ENCODE results near the gene MRPL40. TPM values are rescaled to one million over a fixed set of nuclear protein-coding genes. Genes with fewer than 3 reads are reported as not detected.

The MRPL40 gene
- total and polyA plus RNA-seq, 2 experiments from 2014 or later, result 15.5 to 53.5 TPM

DNA sequence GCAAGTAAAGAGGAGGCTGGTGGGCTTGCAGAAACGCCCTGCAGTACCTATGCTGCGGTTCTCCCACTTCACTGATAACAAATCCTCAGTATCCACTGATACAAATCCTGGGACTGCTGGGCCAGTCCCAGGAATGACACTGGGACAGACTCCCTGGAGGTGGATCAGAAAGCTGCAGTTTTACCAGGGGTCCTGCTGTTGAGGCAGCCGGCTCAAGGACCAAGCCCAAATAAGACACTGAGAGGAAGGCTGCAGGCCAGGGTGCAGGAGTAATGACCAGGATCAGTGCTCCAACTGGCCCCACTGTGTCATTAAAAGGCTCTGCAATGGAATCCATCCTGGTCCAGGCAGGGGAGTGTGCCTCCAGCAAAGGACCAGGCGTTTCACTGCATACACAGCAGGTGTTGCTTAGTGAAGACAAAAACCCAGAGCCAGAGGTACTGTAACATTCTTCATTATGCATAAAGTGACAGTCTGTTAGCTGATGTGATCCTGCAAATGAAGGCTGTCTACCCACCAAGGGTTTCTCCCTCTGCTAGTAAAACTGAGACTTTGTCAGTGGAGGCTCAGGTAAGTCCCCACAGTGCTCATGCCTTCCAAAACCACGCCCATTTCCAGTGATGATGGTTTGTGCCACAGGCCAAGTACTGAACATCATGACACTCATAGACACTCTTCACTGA lies 16.5 kb downstream of the MRPL40 start:
- no peak overlapping the region for H2AFZ ChIP-seq
- H3K4me2 ChIP-seq, result peak overlapping the region; percentile 91
- peaks cover 8% of the 10 kb centered on the region for H3K27me3 ChIP-seq (ENCODE audit: insufficient read depth)
- Mint-ChIP-seq H3K27ac (no peak overlapping the region), H3K9me3 (no peaks in the 10 kb centered on the region; the same call in 2 of the 3 replicates), H3K4me1 (peaks cover 17% of the 10 kb centered on the region), H3K36me3 (ENCODE audit: low read depth) (peaks cover 59% of the 10 kb centered on the region), H3K27me3 (ENCODE audit: insufficient read depth, low read depth, poor library complexity) (peaks cover 10% of the 10 kb centered on the region), H3K4me3 (peak overlapping the region; percentile 91)
- peak overlapping the region; percentile 77 for H3K4me3 ChIP-seq
- TF ChIP-seq ZNF114 (CRISPR knock-in tag; IDR thresholded peaks at IDR 0.05) (no peak), CREB1 (CRISPR knock-in tag; IDR thresholded peaks at IDR 0.05; ENCODE audit: low read depth) (no peak), JUNB (IDR thresholded peaks at IDR 0.05; ENCODE audit: unreplicated experiment) (no peak), ZNF331 (CRISPR knock-in tag; IDR thresholded peaks at IDR 0.05; ENCODE audit: low read depth) (no peak), POLR2AphosphoS5 (IDR thresholded peaks at IDR 0.05; ENCODE audit: low read depth) (no peak), NANOG (IDR thresholded peaks at IDR 0.05; ENCODE audit: borderline replicate concordance) (no peak), EZH2phosphoT487 (IDR thresholded peaks at IDR 0.05; ENCODE audit: unreplicated experiment) (no peak), STAT1 (IDR thresholded peaks at IDR 0.05; ENCODE audit: unreplicated experiment) (no peak), EZH2 (IDR thresholded peaks at IDR 0.05; ENCODE audit: low read depth, unreplicated experiment) (no peak)
- TF ChIP-seq, protein P1, sequence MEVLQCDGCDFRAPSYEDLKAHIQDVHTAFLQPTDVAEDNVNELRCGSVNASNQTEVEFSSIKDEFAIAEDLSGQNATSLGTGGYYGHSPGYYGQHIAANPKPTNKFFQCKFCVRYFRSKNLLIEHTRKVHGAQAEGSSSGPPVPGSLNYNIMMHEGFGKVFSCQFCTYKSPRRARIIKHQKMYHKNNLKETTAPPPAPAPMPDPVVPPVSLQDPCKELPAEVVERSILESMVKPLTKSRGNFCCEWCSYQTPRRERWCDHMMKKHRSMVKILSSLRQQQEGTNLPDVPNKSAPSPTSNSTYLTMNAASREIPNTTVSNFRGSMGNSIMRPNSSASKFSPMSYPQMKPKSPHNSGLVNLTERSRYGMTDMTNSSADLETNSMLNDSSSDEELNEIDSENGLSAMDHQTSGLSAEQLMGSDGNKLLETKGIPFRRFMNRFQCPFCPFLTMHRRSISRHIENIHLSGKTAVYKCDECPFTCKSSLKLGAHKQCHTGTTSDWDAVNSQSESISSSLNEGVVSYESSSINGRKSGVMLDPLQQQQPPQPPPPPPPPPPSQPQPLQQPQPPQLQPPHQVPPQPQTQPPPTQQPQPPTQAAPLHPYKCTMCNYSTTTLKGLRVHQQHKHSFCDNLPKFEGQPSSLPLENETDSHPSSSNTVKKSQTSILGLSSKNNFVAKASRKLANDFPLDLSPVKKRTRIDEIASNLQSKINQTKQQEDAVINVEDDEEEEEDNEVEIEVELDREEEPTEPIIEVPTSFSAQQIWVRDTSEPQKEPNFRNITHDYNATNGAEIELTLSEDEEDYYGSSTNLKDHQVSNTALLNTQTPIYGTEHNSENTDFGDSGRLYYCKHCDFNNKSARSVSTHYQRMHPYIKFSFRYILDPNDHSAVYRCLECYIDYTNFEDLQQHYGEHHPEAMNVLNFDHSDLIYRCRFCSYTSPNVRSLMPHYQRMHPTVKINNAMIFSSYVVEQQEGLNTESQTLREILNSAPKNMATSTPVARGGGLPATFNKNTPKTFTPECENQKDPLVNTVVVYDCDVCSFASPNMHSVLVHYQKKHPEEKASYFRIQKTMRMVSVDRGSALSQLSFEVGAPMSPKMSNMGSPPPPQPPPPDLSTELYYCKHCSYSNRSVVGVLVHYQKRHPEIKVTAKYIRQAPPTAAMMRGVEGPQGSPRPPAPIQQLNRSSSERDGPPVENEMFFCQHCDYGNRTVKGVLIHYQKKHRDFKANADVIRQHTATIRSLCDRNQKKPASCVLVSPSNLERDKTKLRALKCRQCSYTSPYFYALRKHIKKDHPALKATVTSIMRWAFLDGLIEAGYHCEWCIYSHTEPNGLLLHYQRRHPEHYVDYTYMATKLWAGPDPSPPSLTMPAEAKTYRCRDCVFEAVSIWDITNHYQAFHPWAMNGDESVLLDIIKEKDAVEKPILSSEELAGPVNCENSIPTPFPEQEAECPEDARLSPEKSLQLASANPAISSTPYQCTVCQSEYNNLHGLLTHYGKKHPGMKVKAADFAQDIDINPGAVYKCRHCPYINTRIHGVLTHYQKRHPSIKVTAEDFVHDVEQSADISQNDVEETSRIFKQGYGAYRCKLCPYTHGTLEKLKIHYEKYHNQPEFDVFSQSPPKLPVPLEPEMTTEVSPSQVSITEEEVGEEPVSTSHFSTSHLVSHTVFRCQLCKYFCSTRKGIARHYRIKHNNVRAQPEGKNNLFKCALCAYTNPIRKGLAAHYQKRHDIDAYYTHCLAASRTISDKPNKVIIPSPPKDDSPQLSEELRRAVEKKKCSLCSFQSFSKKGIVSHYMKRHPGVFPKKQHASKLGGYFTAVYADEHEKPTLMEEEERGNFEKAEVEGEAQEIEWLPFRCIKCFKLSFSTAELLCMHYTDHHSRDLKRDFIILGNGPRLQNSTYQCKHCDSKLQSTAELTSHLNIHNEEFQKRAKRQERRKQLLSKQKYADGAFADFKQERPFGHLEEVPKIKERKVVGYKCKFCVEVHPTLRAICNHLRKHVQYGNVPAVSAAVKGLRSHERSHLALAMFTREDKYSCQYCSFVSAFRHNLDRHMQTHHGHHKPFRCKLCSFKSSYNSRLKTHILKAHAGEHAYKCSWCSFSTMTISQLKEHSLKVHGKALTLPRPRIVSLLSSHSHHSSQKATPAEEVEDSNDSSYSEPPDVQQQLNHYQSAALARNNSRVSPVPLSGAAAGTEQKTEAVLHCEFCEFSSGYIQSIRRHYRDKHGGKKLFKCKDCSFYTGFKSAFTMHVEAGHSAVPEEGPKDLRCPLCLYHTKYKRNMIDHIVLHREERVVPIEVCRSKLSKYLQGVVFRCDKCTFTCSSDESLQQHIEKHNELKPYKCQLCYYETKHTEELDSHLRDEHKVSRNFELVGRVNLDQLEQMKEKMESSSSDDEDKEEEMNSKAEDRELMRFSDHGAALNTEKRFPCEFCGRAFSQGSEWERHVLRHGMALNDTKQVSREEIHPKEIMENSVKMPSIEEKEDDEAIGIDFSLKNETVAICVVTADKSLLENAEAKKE (CRISPR knock-in tag; IDR thresholded peaks at IDR 0.05), result no peak
- TF ChIP-seq, protein P2, sequence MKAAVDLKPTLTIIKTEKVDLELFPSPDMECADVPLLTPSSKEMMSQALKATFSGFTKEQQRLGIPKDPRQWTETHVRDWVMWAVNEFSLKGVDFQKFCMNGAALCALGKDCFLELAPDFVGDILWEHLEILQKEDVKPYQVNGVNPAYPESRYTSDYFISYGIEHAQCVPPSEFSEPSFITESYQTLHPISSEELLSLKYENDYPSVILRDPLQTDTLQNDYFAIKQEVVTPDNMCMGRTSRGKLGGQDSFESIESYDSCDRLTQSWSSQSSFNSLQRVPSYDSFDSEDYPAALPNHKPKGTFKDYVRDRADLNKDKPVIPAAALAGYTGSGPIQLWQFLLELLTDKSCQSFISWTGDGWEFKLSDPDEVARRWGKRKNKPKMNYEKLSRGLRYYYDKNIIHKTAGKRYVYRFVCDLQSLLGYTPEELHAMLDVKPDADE (IDR thresholded peaks at IDR 0.05), result no peak
- TF ChIP-seq, protein P3, sequence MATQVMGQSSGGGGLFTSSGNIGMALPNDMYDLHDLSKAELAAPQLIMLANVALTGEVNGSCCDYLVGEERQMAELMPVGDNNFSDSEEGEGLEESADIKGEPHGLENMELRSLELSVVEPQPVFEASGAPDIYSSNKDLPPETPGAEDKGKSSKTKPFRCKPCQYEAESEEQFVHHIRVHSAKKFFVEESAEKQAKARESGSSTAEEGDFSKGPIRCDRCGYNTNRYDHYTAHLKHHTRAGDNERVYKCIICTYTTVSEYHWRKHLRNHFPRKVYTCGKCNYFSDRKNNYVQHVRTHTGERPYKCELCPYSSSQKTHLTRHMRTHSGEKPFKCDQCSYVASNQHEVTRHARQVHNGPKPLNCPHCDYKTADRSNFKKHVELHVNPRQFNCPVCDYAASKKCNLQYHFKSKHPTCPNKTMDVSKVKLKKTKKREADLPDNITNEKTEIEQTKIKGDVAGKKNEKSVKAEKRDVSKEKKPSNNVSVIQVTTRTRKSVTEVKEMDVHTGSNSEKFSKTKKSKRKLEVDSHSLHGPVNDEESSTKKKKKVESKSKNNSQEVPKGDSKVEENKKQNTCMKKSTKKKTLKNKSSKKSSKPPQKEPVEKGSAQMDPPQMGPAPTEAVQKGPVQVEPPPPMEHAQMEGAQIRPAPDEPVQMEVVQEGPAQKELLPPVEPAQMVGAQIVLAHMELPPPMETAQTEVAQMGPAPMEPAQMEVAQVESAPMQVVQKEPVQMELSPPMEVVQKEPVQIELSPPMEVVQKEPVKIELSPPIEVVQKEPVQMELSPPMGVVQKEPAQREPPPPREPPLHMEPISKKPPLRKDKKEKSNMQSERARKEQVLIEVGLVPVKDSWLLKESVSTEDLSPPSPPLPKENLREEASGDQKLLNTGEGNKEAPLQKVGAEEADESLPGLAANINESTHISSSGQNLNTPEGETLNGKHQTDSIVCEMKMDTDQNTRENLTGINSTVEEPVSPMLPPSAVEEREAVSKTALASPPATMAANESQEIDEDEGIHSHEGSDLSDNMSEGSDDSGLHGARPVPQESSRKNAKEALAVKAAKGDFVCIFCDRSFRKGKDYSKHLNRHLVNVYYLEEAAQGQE (IDR thresholded peaks at IDR 0.05; ENCODE audit: unreplicated experiment), result no peak
- TF ChIP-seq, protein P4, sequence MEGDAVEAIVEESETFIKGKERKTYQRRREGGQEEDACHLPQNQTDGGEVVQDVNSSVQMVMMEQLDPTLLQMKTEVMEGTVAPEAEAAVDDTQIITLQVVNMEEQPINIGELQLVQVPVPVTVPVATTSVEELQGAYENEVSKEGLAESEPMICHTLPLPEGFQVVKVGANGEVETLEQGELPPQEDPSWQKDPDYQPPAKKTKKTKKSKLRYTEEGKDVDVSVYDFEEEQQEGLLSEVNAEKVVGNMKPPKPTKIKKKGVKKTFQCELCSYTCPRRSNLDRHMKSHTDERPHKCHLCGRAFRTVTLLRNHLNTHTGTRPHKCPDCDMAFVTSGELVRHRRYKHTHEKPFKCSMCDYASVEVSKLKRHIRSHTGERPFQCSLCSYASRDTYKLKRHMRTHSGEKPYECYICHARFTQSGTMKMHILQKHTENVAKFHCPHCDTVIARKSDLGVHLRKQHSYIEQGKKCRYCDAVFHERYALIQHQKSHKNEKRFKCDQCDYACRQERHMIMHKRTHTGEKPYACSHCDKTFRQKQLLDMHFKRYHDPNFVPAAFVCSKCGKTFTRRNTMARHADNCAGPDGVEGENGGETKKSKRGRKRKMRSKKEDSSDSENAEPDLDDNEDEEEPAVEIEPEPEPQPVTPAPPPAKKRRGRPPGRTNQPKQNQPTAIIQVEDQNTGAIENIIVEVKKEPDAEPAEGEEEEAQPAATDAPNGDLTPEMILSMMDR (conservative IDR thresholded peaks at IDR 0.05; ENCODE audit: low read depth in 2 of 2), result no peak
- H3F3A ChIP-seq (replicated peaks; ENCODE audit: low read depth), result peaks cover 11% of the 10 kb centered on the region; the same call in 1 of the 2 replicates
- no peak for DNase-seq (ENCODE audit: low spot score)
- peaks cover 11% of the 10 kb centered on the region for H3K36me3 ChIP-seq (ENCODE audit: insufficient read depth)
- no peak for ATAC-seq
- peaks cover 35% of the 10 kb centered on the region for H4K20me1 ChIP-seq (replicated peaks; ENCODE audit: insufficient read depth)
- H3K79me2 ChIP-seq (replicated peaks; ENCODE audit: insufficient read depth), result peaks cover 24% of the 10 kb centered on the region
- H3K9me2 ChIP-seq (ENCODE audit: insufficient read depth), result no peaks in the 10 kb centered on the region
- no peak overlapping the region for H3K27ac ChIP-seq (ENCODE audit: low read depth)
- H3K4me1 ChIP-seq (ENCODE audit: insufficient read depth), result peaks cover 12% of the 10 kb centered on the region; the same call in 1 of the 2 replicates

Data from GM23338 (cell line).